Thoracic aorta (tissue), 2 donors: ENCODE measurements around the gene GJB4. TPM values are rescaled to one million over a fixed set of nuclear protein-coding genes. Genes with fewer than 3 reads are reported as not detected.

ENCODE experiments used
- ATAC-seq: fragments of 150-250 bp; one replicate; pipeline ENCODE4 v1.8.0; 2017; ENCODE audit warnings: low read depth; ENCODE audit not compliant: insufficient number of reproducible peaks, low FRiP score
- DNase-seq: peaks from one replicate; pipeline ENCODE4 v3.0.0-alpha.2; 2020; ENCODE audit warnings: low spot score
- H3K27ac ChIP-seq, 2 donors: fragments of 200-600 bp; sonication (generic); 1 replicate in 1 of 2; 2 replicates in 1 of 2; pipeline ENCODE4 v1.5.1; 2016; ENCODE audit warnings: mild to moderate bottlenecking in 2 of 2, moderate library complexity in 2 of 2
- H3K27me3 ChIP-seq: fragments of 200-600 bp; sonication (generic); replicated peaks from 2 replicates; pipeline ENCODE4 v1.6.0; 2016; ENCODE audit warnings: mild to moderate bottlenecking; ENCODE audit not compliant: insufficient read depth
- H3K36me3 ChIP-seq: fragments of 200-600 bp; sonication (generic); one replicate; pipeline ENCODE4 v1.5.1; 2016
- H3K4me1 ChIP-seq, 2 donors: fragments of 200-600 bp; sonication (generic); 1 replicate in 1 of 2; 2 replicates in 1 of 2; pipeline versions ENCODE4 v1.5.1 to v1.6.0; 2016; ENCODE audit warnings: low read depth in 2 of 2, mild to moderate bottlenecking in 1 of 2; ENCODE audit not compliant: control insufficient read depth in 1 of 2
- H3K4me3 ChIP-seq: fragments of 200-600 bp; sonication (generic); 2 replicates; pipeline ENCODE4 v1.5.1; 2016; ENCODE audit warnings: mild to moderate bottlenecking
- H3K9me3 ChIP-seq: fragments of 200-600 bp; sonication (generic); 2 replicates; pipeline ENCODE4 v1.5.1; 2016
- CTCF ChIP-seq: fragments of 200-600 bp; sonication (generic); IDR thresholded peaks from one replicate; pipeline ENCODE4 v1.5.1; 2019; ENCODE audit warnings: antibody characterized with exemption
- total RNA-seq, 2 donors: library from RNA; depleted of rRNA; stranded (reverse); fragments of >200 nt; gene quantifications; one replicate each; pipeline versions ENCODE4 v1.1.0 to v1.2.3, GENCODE V29; 2016

GJB4 gene
- total RNA-seq, 2 donors from 2014 or later: not detected

GRCh38 chr1:34754964-34755637, 4.4 kb upstream of the GJB4 start, which contains the start of gene GJB5:
Gene GJB5, plus strand, starts transcription at chr1:34755047. Its CDS starts 2,284 bp downstream, at chr1:34757331.
- no peak for TF ChIP-seq CTCF
- DNase-seq (no peak), ATAC-seq (no peak)
- Histone ChIP-seq H3K9me3 (no peaks in the 10 kb centered on the region), H3K4me3 (no peak within 1 kb of the TSS), H3K4me1 (no peaks in the 10 kb centered on the region), H3K36me3 (no peaks in the 10 kb centered on the region), H3K27me3 (no peaks in the 10 kb centered on the region), H3K27ac (no peak within 1 kb of the TSS)

DNA sequence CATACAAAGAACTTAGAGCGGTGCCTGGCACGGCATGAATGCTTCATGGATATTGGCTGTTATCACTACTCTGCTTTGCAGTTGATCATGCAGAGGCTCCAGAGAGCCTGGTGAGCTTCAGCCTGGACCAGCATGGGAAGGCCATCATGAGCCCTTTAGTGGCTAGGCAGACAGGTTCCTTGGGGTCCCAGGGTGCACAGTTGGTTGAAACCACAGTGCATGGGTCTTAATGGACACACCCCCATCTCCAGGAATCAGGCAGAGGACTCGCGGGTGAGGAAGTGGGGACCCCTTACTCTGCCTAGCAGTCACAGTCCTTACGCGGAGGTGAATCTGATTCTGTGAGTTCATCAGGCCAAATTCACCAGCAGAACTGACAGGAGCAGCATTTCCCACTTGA, 3.6 kb upstream of the GJB4 start:
- no peaks in the 10 kb centered on the region for H3K4me1 ChIP-seq
- no peaks in the 10 kb centered on the region for H3K36me3 ChIP-seq
- no peaks in the 10 kb centered on the region for H3K27me3 ChIP-seq
- H3K27ac ChIP-seq: no peak overlapping the region
- H3K9me3 ChIP-seq: no peaks in the 10 kb centered on the region
- no peak for DNase-seq
- no peak overlapping the region for H3K4me3 ChIP-seq
- TF ChIP-seq CTCF: no peak
- ATAC-seq: no peak

DNA sequence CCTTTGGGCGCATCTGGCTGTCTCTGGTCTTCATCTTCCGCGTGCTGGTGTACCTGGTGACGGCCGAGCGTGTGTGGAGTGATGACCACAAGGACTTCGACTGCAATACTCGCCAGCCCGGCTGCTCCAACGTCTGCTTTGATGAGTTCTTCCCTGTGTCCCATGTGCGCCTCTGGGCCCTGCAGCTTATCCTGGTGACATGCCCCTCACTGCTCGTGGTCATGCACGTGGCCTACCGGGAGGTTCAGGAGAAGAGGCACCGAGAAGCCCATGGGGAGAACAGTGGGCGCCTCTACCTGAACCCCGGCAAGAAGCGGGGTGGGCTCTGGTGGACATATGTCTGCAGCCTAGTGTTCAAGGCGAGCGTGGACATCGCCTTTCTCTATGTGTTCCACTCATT, 2.2 kb upstream of the GJB4 start:
- DNase-seq (no peak), ATAC-seq (no peak)
- H3K9me3 ChIP-seq: no peaks in the 10 kb centered on the region
- H3K27ac ChIP-seq: no peak overlapping the region
- H3K36me3 ChIP-seq: no peaks in the 10 kb centered on the region
- no peaks in the 10 kb centered on the region for H3K4me1 ChIP-seq
- no peak overlapping the region for H3K4me3 ChIP-seq
- no peaks in the 10 kb centered on the region for H3K27me3 ChIP-seq
- TF ChIP-seq CTCF: no peak

DNA sequence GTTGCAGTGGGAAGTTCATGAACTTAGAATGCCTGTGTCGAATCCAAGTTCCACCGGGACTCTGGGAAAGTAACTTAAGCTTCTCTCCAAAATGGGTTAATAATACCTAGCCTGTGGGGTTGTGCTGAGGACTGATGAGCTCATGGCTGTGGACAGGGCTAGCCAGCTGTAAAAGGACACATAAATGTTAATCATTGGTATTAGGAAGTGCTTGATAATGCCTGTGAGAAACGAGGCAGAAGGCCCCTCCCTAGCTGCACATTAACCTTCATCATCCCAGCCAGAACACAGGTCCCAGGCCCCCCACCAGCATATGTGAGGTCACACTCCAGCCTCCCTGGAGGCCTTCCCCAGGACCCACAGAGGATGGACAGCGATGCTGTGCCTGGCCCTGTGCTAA, 789 bp upstream of the GJB4 start:
- Histone ChIP-seq H3K36me3 (no peaks in the 10 kb centered on the region), H3K9me3 (no peaks in the 10 kb centered on the region), H3K4me1 (no peaks in the 10 kb centered on the region), H3K27me3 (no peaks in the 10 kb centered on the region), H3K27ac (no peak overlapping the region), H3K4me3 (no peak overlapping the region)
- TF ChIP-seq CTCF: no peak
- ATAC-seq (no peak), DNase-seq (no peak)

DNA sequence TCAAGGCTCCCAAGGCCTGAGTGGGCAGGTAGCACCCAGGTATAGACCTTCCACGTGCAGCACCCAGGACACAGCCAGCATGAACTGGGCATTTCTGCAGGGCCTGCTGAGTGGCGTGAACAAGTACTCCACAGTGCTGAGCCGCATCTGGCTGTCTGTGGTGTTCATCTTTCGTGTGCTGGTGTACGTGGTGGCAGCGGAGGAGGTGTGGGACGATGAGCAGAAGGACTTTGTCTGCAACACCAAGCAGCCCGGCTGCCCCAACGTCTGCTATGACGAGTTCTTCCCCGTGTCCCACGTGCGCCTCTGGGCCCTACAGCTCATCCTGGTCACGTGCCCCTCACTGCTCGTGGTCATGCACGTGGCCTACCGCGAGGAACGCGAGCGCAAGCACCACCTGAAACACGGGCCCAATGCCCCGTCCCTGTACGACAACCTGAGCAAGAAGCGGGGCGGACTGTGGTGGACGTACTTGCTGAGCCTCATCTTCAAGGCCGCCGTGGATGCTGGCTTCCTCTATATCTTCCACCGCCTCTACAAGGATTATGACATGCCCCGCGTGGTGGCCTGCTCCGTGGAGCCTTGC, 1.7 kb downstream of the GJB4 start:
- Histone ChIP-seq H3K36me3 (no peaks in the 10 kb centered on the region), H3K27ac (no peak overlapping the region), H3K27me3 (no peaks in the 10 kb centered on the region), H3K4me1 (no peaks in the 10 kb centered on the region), H3K4me3 (no peak overlapping the region), H3K9me3 (no peaks in the 10 kb centered on the region)
- ATAC-seq (no peak), DNase-seq (no peak)
- no peak for TF ChIP-seq CTCF
